ENCODE results near the gene DNAJC5. TPM values are rescaled to one million over a fixed set of nuclear protein-coding genes. Genes with fewer than 3 reads are reported as not detected.

The DNAJC5 gene
- total and polyA plus RNA-seq, 2 of the 8 experiments (the other 6 are each of a cell fraction or from before 2014, with no cell fraction given), result 19.2 to 31.2 TPM

- TF ChIP-seq CHD2 (IDR thresholded peaks at IDR 0.05; ENCODE audit: low read length) (no peak), SIN3A (conservative IDR thresholded peaks at IDR 0.05 in 1 of 2, IDR thresholded peaks at IDR 0.05 in 1 of 2; ENCODE audit: low read depth in 1 of 2, low read length in 2 of 2) (no peak), CREB1 (IDR thresholded peaks at IDR 0.05) (no peak)
These were observed 82.9 kb downstream of the DNAJC5 start (continued) for GRCh38 chr20:63977739-63978276.

All from H1 (cell line).